NK-92 treated with Interleukin-12 subunit alpha and Interleukin-12 subunit beta, amount 100 ng/mL, for 24 hours (cell line): ENCODE results near the gene RNF167.

ENCODE experiments used
- DNase-seq: peaks from one replicate; lab custom pipeline; 2025; lab: John Stamatoyannopoulos, UW

The RNF167 gene

GRCh38 chr17:4953451-4953961 is 13.4 kb downstream of the RNF167 start:
- DNase-seq, result no peak

GRCh38 chr17:4955091-4955490 is 15.0 kb downstream of the RNF167 start:
- no peak for DNase-seq

- DNase-seq, result no peak
Observed at GRCh38 chr17:4956493-4957061, 16.5 kb downstream of the RNF167 start.

GRCh38 chr17:4958102-4958501 is 18.0 kb downstream of the RNF167 start:
- DNase-seq, result no peak

GRCh38 chr17:4959261-4959965 is 19.3 kb downstream of the RNF167 start:
- DNase-seq, result no peak

- DNase-seq, result no peak
Observed at GRCh38 chr17:4960279-4960922, 20.3 kb downstream of the RNF167 start.

- DNase-seq, result no peak
Observed at GRCh38 chr17:4965311-4965986, 25.4 kb downstream of the RNF167 start.

GRCh38 chr17:4966844-4967538 is 26.9 kb downstream of the RNF167 start:
- DNase-seq, result peak; percentile 87

- peak; percentile 77 for DNase-seq
Observed at GRCh38 chr17:4967539-4968485, 27.7 kb downstream of the RNF167 start, which contains the start of gene SPAG7. TSS of gene SPAG7 (minus strand) at chr17:4967817. CDS start at chr17:4967804, 13 bp downstream.

GRCh38 chr17:4968486-4969046 is 28.5 kb downstream of the RNF167 start:
- no peak for DNase-seq

- DNase-seq, result peak; percentile 25
Observed at GRCh38 chr17:4969047-4969550, 29.0 kb downstream of the RNF167 start.

GRCh38 chr17:4969551-4970173 is 29.6 kb downstream of the RNF167 start:
- no peak for DNase-seq

GRCh38 chr17:4970273-4970672 is 30.2 kb downstream of the RNF167 start:
- no peak for DNase-seq

GRCh38 chr17:4971826-4972225 is 31.8 kb downstream of the RNF167 start:
- no peak for DNase-seq

GRCh38 chr17:4972322-4972721 is 32.3 kb downstream of the RNF167 start:
- DNase-seq, result no peak

GRCh38 chr17:4972752-4973151 is 32.7 kb downstream of the RNF167 start:
- DNase-seq, result no peak

GRCh38 chr17:4973256-4974114 is 33.4 kb downstream of the RNF167 start:
- no peak for DNase-seq

GRCh38 chr17:4974115-4974670 is 34.1 kb downstream of the RNF167 start:
- DNase-seq, result no peak
